GM21381 (cell line): Measurements from ENCODE around the gene ELK3.

Experiments used
- ATAC-seq: cut with Tn5 transposase; IDR thresholded peaks from one replicate; pipeline ENCODE4 v1.9.1; 2021; ENCODE audit warnings: mild to moderate bottlenecking, moderate library complexity; ENCODE audit not compliant: unreplicated experiment

ELK3 gene

GRCh38 chr12:96193725-96194575 lies at the start of gene ELK3:
TSS of gene ELK3 (plus strand) at chr12:96194375.
- peak; percentile 49 for ATAC-seq

- ATAC-seq = no peak
These were observed 47.4 kb upstream of the ELK3 start for GRCh38 chr12:96146747-96147146.

GRCh38 chr12:96150442-96150841 lies 43.7 kb upstream of the ELK3 start:
- ATAC-seq = no peak

GRCh38 chr12:96152164-96152563 lies 42.0 kb upstream of the ELK3 start:
- ATAC-seq = no peak

- ATAC-seq = no peak
These were observed 40.9 kb upstream of the ELK3 start for GRCh38 chr12:96153131-96153725.

GRCh38 chr12:96155181-96155580 lies 39.0 kb upstream of the ELK3 start:
- ATAC-seq = no peak

- ATAC-seq = no peak
These were observed 38.4 kb upstream of the ELK3 start for GRCh38 chr12:96155781-96156180.

- no peak for ATAC-seq
These were observed 38.0 kb upstream of the ELK3 start for GRCh38 chr12:96156211-96156610.

GRCh38 chr12:96157427-96157826 lies 36.7 kb upstream of the ELK3 start:
- no peak for ATAC-seq

GRCh38 chr12:96164951-96165811 lies 29.0 kb upstream of the ELK3 start:
- no peak for ATAC-seq

- ATAC-seq = no peak
These were observed 27.4 kb upstream of the ELK3 start for GRCh38 chr12:96166765-96167164.

- no peak for ATAC-seq
These were observed 26.7 kb upstream of the ELK3 start for GRCh38 chr12:96167492-96167891.

GRCh38 chr12:96170328-96170727 lies 23.8 kb upstream of the ELK3 start:
- no peak for ATAC-seq

GRCh38 chr12:96170762-96171161 lies 23.4 kb upstream of the ELK3 start:
- ATAC-seq = no peak

- no peak for ATAC-seq
These were observed 22.3 kb upstream of the ELK3 start for GRCh38 chr12:96171905-96172304.

GRCh38 chr12:96172981-96173380 lies 21.2 kb upstream of the ELK3 start:
- ATAC-seq = no peak

GRCh38 chr12:96176575-96176974 lies 17.6 kb upstream of the ELK3 start:
- no peak for ATAC-seq

GRCh38 chr12:96177013-96177412 lies 17.2 kb upstream of the ELK3 start:
- peak; percentile 81 for ATAC-seq

- ATAC-seq = no peak
These were observed 10.3 kb upstream of the ELK3 start for GRCh38 chr12:96183734-96184370.

GRCh38 chr12:96185914-96186313 lies 8.3 kb upstream of the ELK3 start:
- no peak for ATAC-seq
